ENCODE results near the gene ZNF516. TPM values are rescaled to one million over a fixed set of nuclear protein-coding genes. Genes with fewer than 3 reads are reported as not detected.

Gene ZNF516
- total RNA-seq, 1 experiment from 2014 or later = 22.6 TPM

GRCh38 chr18:76448256-76449110 lies 46.6 kb downstream of the ZNF516 start:
- Histone ChIP-seq H2BK20ac (ENCODE audit: low read depth, low read length, poor library complexity, severe bottlenecking) (no peak overlapping the region), H4K8ac (replicated peaks; ENCODE audit: insufficient read length, low read depth, low read length) (no peak overlapping the region), H3T11ph (ENCODE audit: low read length) (no peak overlapping the region), H3K79me2 (ENCODE audit: insufficient read depth, low read length) (no peaks in the 10 kb centered on the region), H3K14ac (ENCODE audit: insufficient read depth, low read length) (no peak overlapping the region), H3K4me2 (ENCODE audit: insufficient read depth, insufficient read length, low read length) (no peak overlapping the region), H2AK5ac (ENCODE audit: insufficient read length, low read length) (no peak overlapping the region), H3K18ac (ENCODE audit: insufficient read length, low read depth, low read length) (no peak overlapping the region), H2BK12ac (ENCODE audit: insufficient read length, low read depth, low read length) (no peak overlapping the region), H2BK120ac (ENCODE audit: low read depth, low read length, poor library complexity, severe bottlenecking) (no peak overlapping the region), H2BK5ac (ENCODE audit: insufficient read length, low read length) (no peak overlapping the region), H4K20me1 (ENCODE audit: control insufficient read depth, insufficient read depth, insufficient read length) (no peaks in the 10 kb centered on the region), H3K4me1 (ENCODE audit: insufficient read depth, low read length) (peaks cover 2% of the 10 kb centered on the region; the same call in 1 of the 2 replicates), H3K23me2 (ENCODE audit: insufficient read length, low read depth, low read length, poor library complexity, severe bottlenecking) (peaks cover 11% of the 10 kb centered on the region), H2BK15ac (ENCODE audit: low read depth, low read length) (no peak overlapping the region), H4K5ac (ENCODE audit: insufficient read length, low read depth, low read length) (no peak overlapping the region), H3K4ac (ENCODE audit: low read depth, low read length) (no peak overlapping the region), H3K9me3 (ENCODE audit: control insufficient read depth, low read depth, low read length) (no peaks in the 10 kb centered on the region), H4K91ac (ENCODE audit: insufficient read length, low read depth, low read length) (no peak overlapping the region), H2AFZ (ENCODE audit: low read length) (no peak overlapping the region), H3K23ac (ENCODE audit: insufficient read length, low read depth, low read length) (no peak overlapping the region), H3K27me3 (ENCODE audit: insufficient read depth, low read length) (no peaks in the 10 kb centered on the region; the same call in 1 of the 2 replicates), H3K79me1 (ENCODE audit: insufficient read depth, low read depth, low read length, poor library complexity, severe bottlenecking) (no peaks in the 10 kb centered on the region), H3K9ac (ENCODE audit: extremely low read depth, insufficient read length, low read length) (no peak overlapping the region), H3K27ac (ENCODE audit: insufficient read length, low read depth, low read length) (no peak overlapping the region), H3K56ac (ENCODE audit: insufficient read length, low read depth, low read length) (no peak overlapping the region)
- Mint-ChIP-seq H3K27me3 (ENCODE audit: low read depth) (peaks cover 14% of the 10 kb centered on the region), H3K27ac (peak overlapping the region in 2 of 3 experiments; percentile 81 to 87; a peak in 3 of 7 replicates), H3K4me3 (no peak overlapping the region), H3K9me3 (no peaks in the 10 kb centered on the region), H3K4me1 (peaks cover 52 to 60% of the 10 kb centered on the region in 2 experiments), H3K36me3 (ENCODE audit: insufficient read depth in 1 of 3, low read depth in 3 of 3) (peaks cover 0 to 5% (median 0%) of the 10 kb centered on the region in 3 experiments; a peak in 1 of 7 replicates)
- DNase-seq = no peak
- no CpG with 5 or more reads among the region's 16 CpGs for WGBS (ENCODE audit: extremely low coverage, insufficient read length, low lambda C conversion rate)
- TF ChIP-seq, protein P1, sequence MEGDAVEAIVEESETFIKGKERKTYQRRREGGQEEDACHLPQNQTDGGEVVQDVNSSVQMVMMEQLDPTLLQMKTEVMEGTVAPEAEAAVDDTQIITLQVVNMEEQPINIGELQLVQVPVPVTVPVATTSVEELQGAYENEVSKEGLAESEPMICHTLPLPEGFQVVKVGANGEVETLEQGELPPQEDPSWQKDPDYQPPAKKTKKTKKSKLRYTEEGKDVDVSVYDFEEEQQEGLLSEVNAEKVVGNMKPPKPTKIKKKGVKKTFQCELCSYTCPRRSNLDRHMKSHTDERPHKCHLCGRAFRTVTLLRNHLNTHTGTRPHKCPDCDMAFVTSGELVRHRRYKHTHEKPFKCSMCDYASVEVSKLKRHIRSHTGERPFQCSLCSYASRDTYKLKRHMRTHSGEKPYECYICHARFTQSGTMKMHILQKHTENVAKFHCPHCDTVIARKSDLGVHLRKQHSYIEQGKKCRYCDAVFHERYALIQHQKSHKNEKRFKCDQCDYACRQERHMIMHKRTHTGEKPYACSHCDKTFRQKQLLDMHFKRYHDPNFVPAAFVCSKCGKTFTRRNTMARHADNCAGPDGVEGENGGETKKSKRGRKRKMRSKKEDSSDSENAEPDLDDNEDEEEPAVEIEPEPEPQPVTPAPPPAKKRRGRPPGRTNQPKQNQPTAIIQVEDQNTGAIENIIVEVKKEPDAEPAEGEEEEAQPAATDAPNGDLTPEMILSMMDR (conservative IDR thresholded peaks at IDR 0.05) = no peak

Data from H9 (cell line).